PC-9 (cell line): ENCODE data around the gene NUP160.

Experiments
- CTCF ChIP-seq: fragments of 200-600 bp; sonication (generic); conservative IDR thresholded peaks from 2 replicates; pipeline ENCODE4 v1.6.1; 2017; ENCODE audit warnings: mixed run types, antibody characterized with exemption, mild to moderate bottlenecking, moderate library complexity
- EZH2 ChIP-seq: fragments of 200-600 bp; sonication (generic); IDR thresholded peaks from 2 replicates; pipeline ENCODE4 v1.8.0; 2017; ENCODE audit warnings: antibody characterized with exemption, low read depth

- no peak for TF ChIP-seq CTCF
- TF ChIP-seq EZH2 = no peak
These were observed 41.7 kb upstream of the NUP160 start for GRCh38 chr11:47889714-47890441.
